Measurements from ENCODE around the gene MFF. TPM values are rescaled to one million over a fixed set of nuclear protein-coding genes. Genes with fewer than 3 reads are reported as not detected.

Gene MFF
- total RNA-seq, 1 donor from 2014 or later: 106 TPM

GRCh38 chr2:227317834-227318233 lies 7.2 kb upstream of the MFF start:
- no peak for TF ChIP-seq CTCF (IDR thresholded peaks at IDR 0.05; ENCODE audit: unreplicated experiment)
- Mint-ChIP-seq H3K4me3 (ENCODE audit: unreplicated experiment) (no peak overlapping the region), H3K36me3 (ENCODE audit: low read depth, unreplicated experiment) (peaks cover 8% of the 10 kb centered on the region), H3K4me1 (ENCODE audit: unreplicated experiment) (no peaks in the 10 kb centered on the region), H3K9me3 (ENCODE audit: unreplicated experiment) (peaks cover 5% of the 10 kb centered on the region), H3K27me3 (ENCODE audit: unreplicated experiment) (peaks cover 5% of the 10 kb centered on the region), H3K27ac (ENCODE audit: unreplicated experiment) (no peak overlapping the region)
- no peak for DNase-seq (ENCODE audit: low spot score)

- no peak for DNase-seq (ENCODE audit: low spot score)
- H3K4me1 Mint-ChIP-seq (ENCODE audit: unreplicated experiment): peaks cover 8% of the 10 kb centered on the region
- no peak overlapping the region for H3K4me3 Mint-ChIP-seq (ENCODE audit: unreplicated experiment)
- no peak overlapping the region for H3K27ac Mint-ChIP-seq (ENCODE audit: unreplicated experiment)
- peaks cover 7% of the 10 kb centered on the region for H3K9me3 Mint-ChIP-seq (ENCODE audit: unreplicated experiment)
- H3K27me3 Mint-ChIP-seq (ENCODE audit: unreplicated experiment): peaks cover 10% of the 10 kb centered on the region
- peaks cover 10% of the 10 kb centered on the region for H3K36me3 Mint-ChIP-seq (ENCODE audit: low read depth, unreplicated experiment)
- no peak for TF ChIP-seq CTCF (IDR thresholded peaks at IDR 0.05; ENCODE audit: unreplicated experiment)
These were observed 4.6 kb upstream of the MFF start for GRCh38 chr2:227320305-227321094.

- Mint-ChIP-seq H3K27ac (ENCODE audit: unreplicated experiment) (no peak overlapping the region), H3K27me3 (ENCODE audit: unreplicated experiment) (peaks cover 9% of the 10 kb centered on the region), H3K36me3 (ENCODE audit: low read depth, unreplicated experiment) (peaks cover 13% of the 10 kb centered on the region), H3K4me3 (ENCODE audit: unreplicated experiment) (peak overlapping the region; percentile 50), H3K9me3 (ENCODE audit: unreplicated experiment) (peaks cover 7% of the 10 kb centered on the region), H3K4me1 (ENCODE audit: unreplicated experiment) (peaks cover 9% of the 10 kb centered on the region)
- no peak for DNase-seq (ENCODE audit: low spot score)
- no peak for TF ChIP-seq CTCF (IDR thresholded peaks at IDR 0.05; ENCODE audit: unreplicated experiment)
These were observed 2.4 kb upstream of the MFF start for GRCh38 chr2:227322530-227323205.

GRCh38 chr2:227323818-227324217 lies 1.2 kb upstream of the MFF start:
- H3K4me3 Mint-ChIP-seq (ENCODE audit: unreplicated experiment): peak overlapping the region; percentile 51
- no peak overlapping the region for H3K27ac Mint-ChIP-seq (ENCODE audit: unreplicated experiment)
- TF ChIP-seq CTCF (IDR thresholded peaks at IDR 0.05; ENCODE audit: unreplicated experiment): no peak
- peaks cover 18% of the 10 kb centered on the region for H3K4me1 Mint-ChIP-seq (ENCODE audit: unreplicated experiment)
- H3K9me3 Mint-ChIP-seq (ENCODE audit: unreplicated experiment): peaks cover 7% of the 10 kb centered on the region
- no peak for DNase-seq (ENCODE audit: low spot score)
- H3K36me3 Mint-ChIP-seq (ENCODE audit: low read depth, unreplicated experiment): peaks cover 13% of the 10 kb centered on the region
- peaks cover 9% of the 10 kb centered on the region for H3K27me3 Mint-ChIP-seq (ENCODE audit: unreplicated experiment)

GRCh38 chr2:227324642-227324994 lies 433 bp upstream of the MFF start:
- no peak for DNase-seq (ENCODE audit: low spot score)
- peaks cover 13% of the 10 kb centered on the region for H3K36me3 Mint-ChIP-seq (ENCODE audit: low read depth, unreplicated experiment)
- peak overlapping the region; percentile 90 for H3K4me3 Mint-ChIP-seq (ENCODE audit: unreplicated experiment)
- H3K27ac Mint-ChIP-seq (ENCODE audit: unreplicated experiment): peak overlapping the region; percentile 86
- TF ChIP-seq CTCF (IDR thresholded peaks at IDR 0.05; ENCODE audit: unreplicated experiment): no peak
- H3K27me3 Mint-ChIP-seq (ENCODE audit: unreplicated experiment): peaks cover 9% of the 10 kb centered on the region
- peaks cover 18% of the 10 kb centered on the region for H3K4me1 Mint-ChIP-seq (ENCODE audit: unreplicated experiment)
- H3K9me3 Mint-ChIP-seq (ENCODE audit: unreplicated experiment): peaks cover 7% of the 10 kb centered on the region
